ENCODE data around the gene BST1. TPM values are rescaled to one million over a fixed set of nuclear protein-coding genes. Genes with fewer than 3 reads are reported as not detected.

BST1 gene
- total RNA-seq, 1 donor: 19.7 TPM

DNA sequence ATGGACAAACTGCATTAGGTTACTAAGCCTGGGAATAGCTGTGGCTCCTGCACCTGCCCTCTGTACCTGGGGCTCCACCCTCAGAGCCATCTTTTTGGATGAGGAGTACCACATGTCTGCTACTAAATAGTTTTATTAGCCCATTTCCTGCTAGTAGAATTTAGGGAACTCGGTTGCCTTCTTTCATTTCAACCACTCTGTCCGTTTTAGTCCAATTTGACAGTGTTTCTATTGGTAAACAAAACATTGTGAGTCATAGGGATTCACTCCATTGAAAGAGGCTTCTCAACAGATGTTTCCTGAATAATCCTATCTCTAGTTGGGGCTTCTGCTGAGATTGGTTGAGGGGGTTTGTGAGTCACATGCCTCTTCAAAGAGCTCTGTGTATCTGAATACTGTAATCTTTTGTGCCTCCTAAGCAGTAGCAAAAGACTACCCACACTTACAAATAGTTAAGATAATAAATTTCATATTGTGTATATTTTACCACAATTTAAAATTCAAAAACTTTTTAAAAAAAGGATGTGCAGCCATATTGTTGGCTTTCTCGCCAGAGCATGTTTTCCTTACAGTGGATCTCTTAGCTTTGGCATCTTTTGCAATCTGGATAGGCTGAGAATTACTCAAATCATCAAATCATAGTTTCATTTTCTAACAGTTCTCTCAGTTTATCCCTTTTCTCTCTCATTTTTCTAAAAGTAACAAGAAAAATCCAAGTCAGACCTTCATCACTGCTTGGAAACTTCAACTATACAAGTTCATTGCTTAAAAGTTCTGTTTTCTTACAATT, 11.3 kb upstream of the BST1 start:
- H3K4me3 ChIP-seq (ENCODE audit: low read depth, low read length): no peak overlapping the region
- TF ChIP-seq, protein P1, sequence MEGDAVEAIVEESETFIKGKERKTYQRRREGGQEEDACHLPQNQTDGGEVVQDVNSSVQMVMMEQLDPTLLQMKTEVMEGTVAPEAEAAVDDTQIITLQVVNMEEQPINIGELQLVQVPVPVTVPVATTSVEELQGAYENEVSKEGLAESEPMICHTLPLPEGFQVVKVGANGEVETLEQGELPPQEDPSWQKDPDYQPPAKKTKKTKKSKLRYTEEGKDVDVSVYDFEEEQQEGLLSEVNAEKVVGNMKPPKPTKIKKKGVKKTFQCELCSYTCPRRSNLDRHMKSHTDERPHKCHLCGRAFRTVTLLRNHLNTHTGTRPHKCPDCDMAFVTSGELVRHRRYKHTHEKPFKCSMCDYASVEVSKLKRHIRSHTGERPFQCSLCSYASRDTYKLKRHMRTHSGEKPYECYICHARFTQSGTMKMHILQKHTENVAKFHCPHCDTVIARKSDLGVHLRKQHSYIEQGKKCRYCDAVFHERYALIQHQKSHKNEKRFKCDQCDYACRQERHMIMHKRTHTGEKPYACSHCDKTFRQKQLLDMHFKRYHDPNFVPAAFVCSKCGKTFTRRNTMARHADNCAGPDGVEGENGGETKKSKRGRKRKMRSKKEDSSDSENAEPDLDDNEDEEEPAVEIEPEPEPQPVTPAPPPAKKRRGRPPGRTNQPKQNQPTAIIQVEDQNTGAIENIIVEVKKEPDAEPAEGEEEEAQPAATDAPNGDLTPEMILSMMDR (IDR thresholded peaks at IDR 0.05; ENCODE audit: insufficient read depth, low read length): no peak
- DNase-seq (ENCODE audit: low read depth): peak; percentile 47

DNA sequence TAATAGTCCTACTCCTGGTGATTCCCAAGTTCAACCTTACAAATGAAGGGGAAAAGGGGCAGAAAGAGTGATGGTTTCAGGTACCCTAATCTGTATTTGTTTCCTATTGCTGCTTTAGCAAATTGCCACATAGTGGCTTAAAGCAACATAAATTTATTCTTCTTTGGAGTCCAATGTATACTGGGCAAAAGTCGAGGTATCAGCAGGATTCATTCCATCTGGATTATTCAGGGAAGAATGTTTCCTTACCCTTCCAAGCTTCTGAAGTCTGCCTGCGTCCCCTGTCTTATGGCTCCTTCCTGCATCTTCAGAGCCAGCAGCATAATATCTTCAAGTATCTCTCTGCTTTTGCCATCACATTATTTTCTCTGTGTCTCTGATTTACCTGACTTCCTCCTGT, 10.3 kb upstream of the BST1 start:
- no peak for DNase-seq (ENCODE audit: low read depth)
- no peak overlapping the region for H3K4me3 ChIP-seq (ENCODE audit: low read depth, low read length)
- TF ChIP-seq, protein P1 (IDR thresholded peaks at IDR 0.05; ENCODE audit: insufficient read depth, low read length): no peak

DNA sequence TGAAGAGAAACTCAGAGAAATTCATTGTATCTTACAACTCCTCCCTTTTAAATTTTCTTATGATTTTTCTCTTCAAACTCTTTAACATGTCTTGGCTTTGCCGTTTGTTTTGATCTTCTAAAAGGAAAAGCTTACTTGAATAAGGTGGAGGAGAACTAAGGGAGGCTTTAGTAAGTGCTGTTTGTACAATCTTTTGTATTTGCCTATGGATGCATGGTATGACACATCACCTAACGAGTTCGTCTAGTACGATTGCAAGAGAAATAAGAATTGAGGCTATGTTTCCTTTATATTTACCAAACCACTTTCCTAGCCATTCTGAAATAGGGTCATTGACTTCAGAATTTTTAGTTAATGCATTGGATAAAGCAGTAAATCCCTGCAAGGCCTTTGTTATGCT, 8.4 kb upstream of the BST1 start:
- no peak for DNase-seq (ENCODE audit: low read depth)
- no peak overlapping the region for H3K4me3 ChIP-seq (ENCODE audit: low read depth, low read length)
- TF ChIP-seq, protein P1 (IDR thresholded peaks at IDR 0.05; ENCODE audit: insufficient read depth, low read length): no peak

DNA sequence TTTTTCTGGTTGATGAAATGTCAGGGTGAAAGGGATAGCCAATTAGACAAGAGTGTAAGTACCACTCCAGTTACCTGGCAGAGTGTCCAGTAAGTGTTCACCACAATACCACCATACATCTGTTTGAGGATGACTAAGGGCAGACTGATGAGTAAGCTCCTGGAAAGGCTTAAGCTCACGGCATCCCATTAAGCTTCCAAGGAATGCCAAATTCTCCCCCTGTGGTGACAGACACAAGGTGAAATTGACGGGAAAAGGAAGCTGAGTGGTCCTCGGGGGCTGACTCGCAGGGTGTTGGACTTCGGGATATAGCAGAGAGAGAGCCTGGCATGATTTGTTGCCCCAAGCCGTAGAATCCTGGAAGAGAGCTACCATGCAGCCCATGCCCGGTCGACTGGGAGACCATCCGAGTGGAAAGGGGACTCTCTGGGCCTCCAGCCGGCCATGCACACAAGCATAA, 7.6 kb upstream of the BST1 start:
- TF ChIP-seq, protein P1 (IDR thresholded peaks at IDR 0.05; ENCODE audit: insufficient read depth, low read length): peak; percentile 12
- H3K4me3 ChIP-seq (ENCODE audit: low read depth, low read length): no peak overlapping the region
- peak; percentile 98 for DNase-seq (ENCODE audit: low read depth)

DNA sequence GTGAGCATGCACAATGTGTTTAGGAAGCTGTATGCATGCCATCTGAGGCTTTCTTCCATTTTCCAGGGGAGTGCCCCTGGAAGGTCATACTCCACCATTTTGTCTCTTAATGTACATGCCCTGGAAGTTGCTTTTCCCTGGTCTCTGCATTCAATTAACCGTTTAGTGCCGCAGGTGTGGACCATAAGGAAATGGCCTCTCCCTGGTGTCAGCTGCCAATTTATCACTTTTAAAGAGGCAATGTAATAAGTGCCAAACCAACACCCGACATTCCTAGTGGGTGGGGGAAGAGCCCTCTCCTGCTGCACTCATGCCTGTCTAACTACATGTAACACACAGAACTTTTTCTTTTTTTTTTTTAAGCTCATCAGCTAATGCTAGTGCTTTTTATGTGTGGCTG, 7.1 kb upstream of the BST1 start:
- DNase-seq (ENCODE audit: low read depth): no peak
- H3K4me3 ChIP-seq (ENCODE audit: low read depth, low read length): no peak overlapping the region
- TF ChIP-seq, protein P1 (IDR thresholded peaks at IDR 0.05; ENCODE audit: insufficient read depth, low read length): no peak

DNA sequence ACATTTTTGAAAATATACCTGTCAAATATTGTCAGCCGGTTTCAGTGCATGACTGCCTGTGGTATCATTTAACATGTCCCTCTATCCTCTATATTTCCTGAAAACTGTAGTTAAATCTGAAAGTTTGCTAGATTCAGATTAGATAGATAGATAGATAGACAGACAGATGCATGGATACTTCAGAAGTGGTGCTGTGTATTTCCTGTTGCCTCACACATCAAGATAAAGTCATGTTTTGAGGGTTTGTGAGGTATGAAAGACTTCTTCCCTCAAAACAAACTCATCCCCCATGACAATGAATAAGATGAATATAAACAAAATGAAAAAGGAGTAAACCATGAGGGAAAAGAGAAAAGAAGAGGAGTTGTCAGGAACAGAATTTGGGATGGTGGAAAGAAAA, 6.0 kb upstream of the BST1 start:
- DNase-seq (ENCODE audit: low read depth): no peak
- H3K4me3 ChIP-seq (ENCODE audit: low read depth, low read length): no peak overlapping the region
- TF ChIP-seq, protein P1 (IDR thresholded peaks at IDR 0.05; ENCODE audit: insufficient read depth, low read length): no peak
